Activated effector memory CD4-positive, alpha-beta T cell treated with anti-CD3 and anti-CD28 coated beads, Interleukin-2, amount 50 U/mL, for 16 hours (primary cell): ENCODE results near the gene PLA2G4C.

Experiments
- DNase-seq: peaks from one replicate; pipeline ENCODE4 v3.0.0-alpha.2; 2020

PLA2G4C gene

DNA sequence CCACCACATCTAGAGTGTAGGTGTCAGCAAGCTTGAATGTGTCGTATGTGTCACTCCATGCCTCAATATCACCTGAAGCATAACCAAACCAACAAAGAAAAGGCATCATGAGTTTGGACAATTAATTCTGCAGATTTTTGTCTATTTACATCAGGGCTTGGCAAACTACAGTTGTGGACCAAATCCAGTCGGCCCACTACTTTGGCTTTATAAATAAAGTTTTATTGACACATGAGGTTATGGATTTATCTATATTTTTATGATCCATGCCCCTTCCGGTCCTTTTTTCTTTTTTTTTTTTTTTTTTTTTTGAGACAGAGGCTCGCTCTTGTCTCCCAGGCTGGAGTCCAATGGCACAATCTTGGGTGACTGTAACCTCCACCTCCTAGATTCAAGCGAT, 57.5 kb downstream of the PLA2G4C start:
- DNase-seq, result no peak

DNA sequence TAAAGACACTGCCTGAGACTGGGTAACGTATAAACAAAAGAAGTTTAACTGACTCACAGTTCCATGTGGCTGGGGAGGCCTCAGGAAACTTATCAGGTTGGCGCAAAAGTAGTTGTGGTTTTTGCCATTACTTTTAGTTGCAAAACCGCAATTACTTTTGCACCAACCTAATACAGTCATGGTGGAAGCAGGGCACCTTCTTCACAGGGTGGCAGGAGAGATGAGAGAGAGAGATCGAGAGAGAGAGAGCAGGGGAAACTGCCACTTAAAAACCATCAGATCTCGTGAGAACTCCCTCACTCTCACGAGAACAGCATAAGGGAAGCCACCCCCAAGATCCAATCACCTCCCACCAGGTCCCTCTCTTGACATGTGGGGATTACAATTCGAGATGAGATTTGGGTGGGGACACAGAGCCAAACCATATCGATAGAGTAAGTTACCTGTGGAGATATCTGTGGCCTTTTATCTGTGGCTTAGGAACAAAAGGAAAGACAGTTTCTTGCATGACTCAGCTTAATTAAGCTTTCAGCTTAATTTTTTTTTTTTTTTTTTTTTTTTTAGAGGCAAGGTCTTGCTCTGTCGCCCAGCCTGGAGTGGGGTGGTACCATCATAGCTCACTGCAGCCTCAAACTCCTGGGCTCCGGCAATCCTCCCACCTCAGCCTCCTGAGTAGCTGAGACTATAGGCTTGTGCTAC, 59.1 kb downstream of the PLA2G4C start:
- DNase-seq, result no peak

GRCh38 chr19:48044561-48044960, 66.1 kb downstream of the PLA2G4C start:
- DNase-seq, result no peak

DNA sequence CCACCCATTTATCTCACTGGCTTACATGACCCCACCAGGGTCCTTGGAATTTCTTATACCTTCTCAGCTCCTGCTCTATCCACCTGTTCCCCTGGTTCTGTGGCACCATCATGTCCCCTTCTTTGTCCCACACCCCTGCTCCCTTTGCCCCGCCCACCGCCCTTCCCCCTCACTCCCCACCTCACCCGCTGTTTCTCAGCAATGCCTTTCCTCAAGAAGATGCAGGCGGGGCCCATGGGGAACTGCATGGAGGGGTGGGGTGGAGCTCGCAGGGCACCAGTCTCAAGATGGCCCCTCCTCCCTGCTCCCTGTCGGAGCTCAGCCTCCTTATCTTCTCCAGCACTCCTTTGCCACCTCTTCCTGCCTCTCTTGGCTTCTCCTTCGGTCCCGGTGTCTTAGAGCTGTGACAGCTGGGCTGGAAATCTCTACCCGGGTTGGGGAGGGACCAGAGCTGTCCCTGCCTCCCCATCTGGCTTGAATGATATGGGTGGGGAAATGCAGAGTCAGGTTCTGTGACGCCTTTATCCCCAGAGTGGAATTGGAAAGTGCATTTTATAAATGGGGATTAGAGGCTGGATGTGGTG, 66.8 kb downstream of the PLA2G4C start, which contains the start of gene CABP5:
Gene CABP5 (minus strand): TSS at position 405 of the 584 bp plus-strand sequence. CDS start 157 bp downstream, at position 248.
- DNase-seq, result no peak

GRCh38 chr19:48041877-48042580, 68.6 kb downstream of the PLA2G4C start:
- DNase-seq, result no peak

DNA sequence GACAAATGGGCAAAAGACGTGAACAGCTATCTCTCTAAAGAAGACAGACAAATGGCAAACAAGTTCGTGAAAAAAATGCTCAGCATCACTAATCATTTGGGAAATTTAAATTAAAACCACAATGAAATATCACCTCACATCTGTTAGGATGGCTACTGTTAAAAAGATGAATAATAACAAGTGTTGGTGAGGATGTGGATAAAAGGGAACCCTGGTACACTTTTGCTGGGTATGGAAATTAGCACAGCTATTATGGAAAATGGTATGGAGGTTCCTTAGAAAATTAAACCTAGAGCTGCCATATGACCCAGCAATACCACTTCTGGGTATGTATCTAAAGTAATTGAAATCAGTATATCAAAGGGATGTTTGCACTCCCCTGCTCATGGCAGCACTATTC, 73.9 kb downstream of the PLA2G4C start:
- DNase-seq, result no peak

GRCh38 chr19:48033604-48034003, 77.0 kb downstream of the PLA2G4C start:
- DNase-seq, result no peak

- DNase-seq, result no peak
These were observed 80.5 kb downstream of the PLA2G4C start for GRCh38 chr19:48030073-48030472.

DNA sequence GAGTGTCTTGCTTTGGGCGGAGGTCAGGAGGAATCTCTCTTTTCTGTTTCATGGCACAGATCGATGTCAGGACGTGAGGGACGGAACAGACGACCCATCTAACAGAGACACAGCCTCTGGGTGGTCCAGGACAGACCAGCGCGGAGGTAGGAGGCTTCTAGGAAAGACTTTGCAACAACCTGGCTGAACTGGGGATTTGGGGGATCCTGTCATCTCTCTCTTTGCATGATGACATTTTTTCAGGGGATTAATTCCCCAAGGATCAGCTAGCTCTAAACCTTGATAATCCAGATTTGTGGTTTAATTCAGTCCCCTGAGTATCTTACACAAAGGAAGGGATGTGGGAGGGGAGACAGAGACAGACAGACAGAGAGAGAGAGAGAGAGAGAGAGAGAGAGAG, 81.2 kb downstream of the PLA2G4C start:
- DNase-seq, result no peak

DNA sequence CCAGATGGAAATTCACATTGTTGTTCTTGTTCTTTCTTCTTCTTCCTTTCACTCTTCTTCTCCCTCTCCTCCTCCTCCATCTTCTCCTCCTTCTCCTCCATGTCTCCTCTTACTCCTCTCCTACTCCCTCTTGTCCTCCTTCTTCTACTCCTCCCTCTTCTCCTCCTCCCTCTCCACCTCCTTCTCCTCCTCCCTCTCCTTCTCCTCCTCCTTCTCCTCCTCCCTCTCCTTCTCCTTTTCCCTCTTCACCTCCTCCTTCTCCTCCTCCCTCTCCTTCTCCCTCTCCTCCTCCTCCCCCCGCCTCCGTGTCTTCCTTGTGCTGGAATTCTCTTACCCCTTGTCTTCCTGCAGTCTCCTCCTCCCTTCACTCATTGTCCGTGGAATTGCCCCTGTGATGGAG, 85.1 kb downstream of the PLA2G4C start:
- DNase-seq, result no peak

GRCh38 chr19:48023518-48023917, 87.1 kb downstream of the PLA2G4C start:
- DNase-seq, result no peak

GRCh38 chr19:48023011-48023410, 87.6 kb downstream of the PLA2G4C start:
- DNase-seq, result no peak

DNA sequence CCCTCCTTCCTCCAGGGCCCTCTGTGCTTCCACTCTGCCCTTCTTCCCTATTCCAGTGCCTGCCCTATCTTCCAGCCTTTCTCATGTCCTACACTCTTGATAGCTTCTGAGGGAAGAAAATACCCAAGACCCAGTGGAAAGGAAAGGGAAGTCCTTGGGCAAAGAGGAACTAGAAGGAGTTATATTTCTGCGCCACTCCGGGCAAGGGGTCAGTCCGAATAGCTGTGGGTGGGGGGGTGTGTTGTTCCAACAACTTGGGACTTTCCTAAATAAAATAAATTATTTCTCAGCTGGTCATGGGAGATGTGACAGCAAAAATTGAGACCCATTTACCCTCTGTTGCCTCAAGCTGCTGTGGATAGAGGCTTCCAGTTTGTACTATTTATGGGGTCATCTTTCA, 89.9 kb downstream of the PLA2G4C start:
- DNase-seq, result no peak

DNA sequence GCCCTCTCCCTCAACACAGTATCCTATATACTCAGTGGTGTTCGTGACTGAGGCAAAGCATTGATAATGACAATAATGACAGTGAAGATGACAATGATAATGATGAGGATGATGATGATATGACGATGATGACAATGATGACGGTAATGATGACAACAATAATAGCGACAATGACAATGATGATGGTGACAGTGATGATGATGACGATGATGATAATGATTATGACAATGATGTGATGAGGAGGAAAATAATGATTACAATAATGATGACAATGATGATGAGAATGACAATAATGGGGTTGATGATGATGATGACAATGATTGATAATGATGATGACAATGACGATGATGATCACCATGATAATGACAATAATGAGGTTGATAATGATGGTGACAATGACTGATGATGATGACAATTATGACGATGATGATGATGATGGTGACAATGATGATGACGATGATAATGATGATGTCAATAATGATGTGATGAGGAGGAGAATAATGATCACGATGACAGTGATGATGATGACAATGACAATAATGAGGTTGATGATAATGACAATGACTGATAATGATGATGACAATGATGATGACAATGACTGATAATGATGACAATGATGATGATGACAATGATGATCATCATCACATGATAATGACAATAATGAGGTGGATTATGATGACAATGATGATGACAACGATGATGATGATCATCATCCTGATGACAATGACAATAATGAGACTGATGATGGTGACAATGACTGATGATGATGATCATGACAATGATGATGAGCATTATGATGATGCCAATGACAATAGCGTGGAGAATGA, 99.5 kb downstream of the PLA2G4C start:
- DNase-seq, result no peak

GRCh38 chr19:48006762-48007161, 103.9 kb downstream of the PLA2G4C start:
- no peak for DNase-seq

GRCh38 chr19:48004236-48004635, 106.4 kb downstream of the PLA2G4C start:
- DNase-seq, result no peak

- no peak for DNase-seq
These were observed 109.8 kb downstream of the PLA2G4C start for GRCh38 chr19:48000846-48001245.

DNA sequence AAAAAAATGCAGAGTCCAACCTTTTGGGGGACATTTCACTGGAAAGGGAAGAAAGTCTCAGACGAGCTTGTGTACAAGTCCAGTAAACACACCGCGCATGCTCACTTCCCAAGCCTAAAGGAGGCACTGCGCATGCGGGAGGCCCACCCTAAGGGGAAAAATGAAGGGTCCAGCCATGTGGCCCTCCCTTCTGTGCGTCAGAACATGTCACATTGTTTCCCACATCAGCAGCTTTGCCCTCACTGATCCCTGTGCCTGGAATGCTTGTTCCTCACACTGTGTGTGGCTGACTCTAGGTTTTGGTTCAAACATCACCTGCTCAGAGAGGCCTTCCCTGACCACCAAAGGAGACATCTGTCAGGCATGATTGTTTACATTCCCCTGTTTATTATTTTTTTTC, 111.8 kb downstream of the PLA2G4C start:
- DNase-seq, result no peak
